ENCODE measurements around the gene SLC18A2. TPM values are rescaled to one million over a fixed set of nuclear protein-coding genes. Genes with fewer than 3 reads are reported as not detected.

SLC18A2 gene
- total and polyA plus RNA-seq, 2 donors (not counting 3 experiments of a cell fraction or from before 2014, with no cell fraction given) = not detected

DNA sequence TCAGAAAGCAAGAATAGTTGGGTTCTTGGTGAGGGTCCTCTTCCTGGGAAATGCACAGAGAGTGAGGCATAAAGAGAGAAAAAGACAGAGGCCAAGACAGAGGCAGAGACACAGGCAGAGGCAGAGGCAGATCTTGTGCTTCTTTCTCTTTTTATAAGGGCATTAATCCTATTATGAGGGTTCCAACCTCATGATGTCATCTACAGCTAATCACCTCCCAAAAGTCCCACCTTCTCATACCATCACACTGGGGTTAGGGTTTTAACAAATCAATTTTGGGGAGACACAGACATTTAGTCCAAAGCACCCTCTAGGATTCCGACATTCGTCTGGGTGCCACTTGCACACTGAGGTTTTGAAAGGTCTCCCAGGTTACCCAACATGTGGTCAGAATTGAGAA, 25.8 kb upstream of the SLC18A2 start:
- DNase-seq (ENCODE audit: low read depth, low spot score) (no peak), FAIRE-seq (no peak)
- H3K4me3 ChIP-seq (replicated peaks in 1 of 3; ENCODE audit: insufficient read depth in 1 of 3, low read depth in 1 of 3, low read length in 3 of 3) = no peak overlapping the region
- no peak overlapping the region for H2AFZ ChIP-seq (ENCODE audit: low read depth, low read length)
- H3K27ac ChIP-seq (ENCODE audit: insufficient read depth, low read depth, low read length) = no peak overlapping the region
- ChIA-PET CTCF (interaction anchor here (1.1 to 6.2 kb wide), 5 partner anchors 30 to 1026 kb away, joined by 3 to 240 read pairs (median 25); no protein-coding TSS in a partner anchor), POLR2A (no interaction called here)
- no peaks in the 10 kb centered on the region for H4K20me1 ChIP-seq (replicated peaks; ENCODE audit: control insufficient read depth, extremely low read depth, insufficient read depth, low read length)
- no TSS peak for BruUV-seq (replicated peaks)
- peaks cover 4 to 7% of the 10 kb centered on the region in 2 experiments for H3K27me3 ChIP-seq (ENCODE audit: control insufficient read depth in 2 of 2, insufficient read depth in 2 of 2, low read length in 2 of 2)
- no peak for TF ChIP-seq JUN (IDR thresholded peaks at IDR 0.05; ENCODE audit: borderline replicate concordance, insufficient read depth, insufficient read length, low read depth)
- no peak for TF ChIP-seq GATA2 (IDR thresholded peaks at IDR 0.05; ENCODE audit: insufficient read depth, insufficient read length, low read depth, low read length)
- H3K9ac ChIP-seq (replicated peaks; ENCODE audit: extremely low read depth, insufficient read depth, low read length) = no peak overlapping the region
- intact Hi-C loops (cut with micrococcal nuclease) (loop anchor here (5.0 kb wide), 1 partner anchor 262 kb away; no protein-coding TSS in a partner anchor), dilution Hi-C loops (cut with MboI; ENCODE audit: extremely low pct_ligation_motif_present, low sequenced_read_pairs) (no loop called here)
- peaks cover 5% of the 10 kb centered on the region for H3K4me1 ChIP-seq (ENCODE audit: control insufficient read depth, extremely low read depth, insufficient read depth, low read length)
- no peaks in the 10 kb centered on the region for H3K9me1 ChIP-seq (replicated peaks; ENCODE audit: control insufficient read depth, extremely low read depth, insufficient read depth, low read length)
- H3K79me2 ChIP-seq (ENCODE audit: control insufficient read depth, insufficient read depth, low read length) = no peaks in the 10 kb centered on the region
- no peaks in the 10 kb centered on the region for H3K36me3 ChIP-seq (ENCODE audit: control insufficient read depth in 2 of 2, extremely low read depth in 1 of 2, insufficient read depth in 2 of 2, low read length in 2 of 2)
- H3K4me2 ChIP-seq (ENCODE audit: insufficient read depth, low read length) = no peak overlapping the region
- H3K9me3 ChIP-seq (replicated peaks; ENCODE audit: control insufficient read depth, insufficient read depth, low read length) = no peaks in the 10 kb centered on the region

DNA sequence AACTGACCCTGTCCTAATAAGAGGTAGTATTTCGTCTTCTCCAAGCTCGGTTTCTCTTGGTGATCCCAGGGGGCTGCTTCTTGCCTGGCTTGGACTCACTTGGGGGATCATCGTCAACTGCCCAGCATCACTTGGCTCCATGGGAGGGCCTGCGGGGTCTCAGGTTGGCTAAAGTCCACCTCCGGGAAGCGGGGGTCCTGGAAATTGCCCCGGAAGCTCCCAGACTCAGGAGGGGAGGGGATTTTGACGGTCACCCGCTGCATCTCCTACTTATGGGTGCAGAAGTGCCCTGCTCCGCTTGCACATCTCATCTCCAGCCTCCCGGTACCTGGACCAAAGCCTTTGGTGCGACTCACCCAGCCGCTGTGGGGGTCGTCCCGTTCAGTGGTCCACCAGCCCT, 24.9 kb upstream of the SLC18A2 start:
- H3K9ac ChIP-seq (replicated peaks; ENCODE audit: extremely low read depth, insufficient read depth, low read length) = no peak overlapping the region
- POLR2A ChIA-PET = no interaction called here
- TF ChIP-seq, protein P1, sequence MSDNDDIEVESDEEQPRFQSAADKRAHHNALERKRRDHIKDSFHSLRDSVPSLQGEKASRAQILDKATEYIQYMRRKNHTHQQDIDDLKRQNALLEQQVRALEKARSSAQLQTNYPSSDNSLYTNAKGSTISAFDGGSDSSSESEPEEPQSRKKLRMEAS (IDR thresholded peaks at IDR 0.05; ENCODE audit: insufficient read depth, insufficient read length) = no peak
- TF ChIP-seq, protein P2, sequence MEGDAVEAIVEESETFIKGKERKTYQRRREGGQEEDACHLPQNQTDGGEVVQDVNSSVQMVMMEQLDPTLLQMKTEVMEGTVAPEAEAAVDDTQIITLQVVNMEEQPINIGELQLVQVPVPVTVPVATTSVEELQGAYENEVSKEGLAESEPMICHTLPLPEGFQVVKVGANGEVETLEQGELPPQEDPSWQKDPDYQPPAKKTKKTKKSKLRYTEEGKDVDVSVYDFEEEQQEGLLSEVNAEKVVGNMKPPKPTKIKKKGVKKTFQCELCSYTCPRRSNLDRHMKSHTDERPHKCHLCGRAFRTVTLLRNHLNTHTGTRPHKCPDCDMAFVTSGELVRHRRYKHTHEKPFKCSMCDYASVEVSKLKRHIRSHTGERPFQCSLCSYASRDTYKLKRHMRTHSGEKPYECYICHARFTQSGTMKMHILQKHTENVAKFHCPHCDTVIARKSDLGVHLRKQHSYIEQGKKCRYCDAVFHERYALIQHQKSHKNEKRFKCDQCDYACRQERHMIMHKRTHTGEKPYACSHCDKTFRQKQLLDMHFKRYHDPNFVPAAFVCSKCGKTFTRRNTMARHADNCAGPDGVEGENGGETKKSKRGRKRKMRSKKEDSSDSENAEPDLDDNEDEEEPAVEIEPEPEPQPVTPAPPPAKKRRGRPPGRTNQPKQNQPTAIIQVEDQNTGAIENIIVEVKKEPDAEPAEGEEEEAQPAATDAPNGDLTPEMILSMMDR (IDR thresholded peaks at IDR 0.05; ENCODE audit: extremely low read depth in 1 of 2, insufficient read depth in 1 of 2, low read depth in 1 of 2, low read length in 2 of 2) = no peak
- TF ChIP-seq POLR2A (IDR thresholded peaks at IDR 0.05; ENCODE audit: low read depth, low read length) (no peak), EZH2 (IDR thresholded peaks at IDR 0.05; ENCODE audit: borderline replicate concordance, low read depth, low read length, severe bottlenecking) (no peak), FOS (IDR thresholded peaks at IDR 0.05; ENCODE audit: borderline replicate concordance, insufficient read depth, low read length) (no peak), GATA2 (IDR thresholded peaks at IDR 0.05; ENCODE audit: insufficient read depth, insufficient read length, low read depth, low read length) (no peak), JUN (IDR thresholded peaks at IDR 0.05; ENCODE audit: borderline replicate concordance, insufficient read depth, insufficient read length, low read depth) (no peak), POLR2AphosphoS5 (IDR thresholded peaks at IDR 0.05; ENCODE audit: insufficient read depth, low read depth, low read length) (no peak), MYC (IDR thresholded peaks at IDR 0.05; ENCODE audit: low read depth, low read length) (no peak)

More for the DNA sequence above, 24.9 kb upstream of the SLC18A2 start:
- Histone ChIP-seq H3K27me3 (ENCODE audit: control insufficient read depth in 2 of 2, insufficient read depth in 2 of 2, low read length in 2 of 2) (peaks cover 4 to 7% of the 10 kb centered on the region in 2 experiments), H3K4me2 (ENCODE audit: insufficient read depth, low read length) (peak overlapping the region; percentile 84), H3K9me3 (replicated peaks; ENCODE audit: control insufficient read depth, insufficient read depth, low read length) (no peaks in the 10 kb centered on the region), H4K20me1 (replicated peaks; ENCODE audit: control insufficient read depth, extremely low read depth, insufficient read depth, low read length) (no peaks in the 10 kb centered on the region), H3K9me1 (replicated peaks; ENCODE audit: control insufficient read depth, extremely low read depth, insufficient read depth, low read length) (no peaks in the 10 kb centered on the region), H3K4me1 (ENCODE audit: control insufficient read depth, extremely low read depth, insufficient read depth, low read length) (peaks cover 5% of the 10 kb centered on the region), H3K4me3 (replicated peaks in 1 of 3; ENCODE audit: insufficient read depth in 1 of 3, low read depth in 1 of 3, low read length in 3 of 3) (no peak overlapping the region), H3K36me3 (ENCODE audit: control insufficient read depth in 2 of 2, extremely low read depth in 1 of 2, insufficient read depth in 2 of 2, low read length in 2 of 2) (no peaks in the 10 kb centered on the region), H3K27ac (ENCODE audit: insufficient read depth, low read depth, low read length) (no peak overlapping the region), H3K79me2 (ENCODE audit: control insufficient read depth, insufficient read depth, low read length) (no peaks in the 10 kb centered on the region), H2AFZ (ENCODE audit: low read depth, low read length) (no peak overlapping the region)
- no peak for FAIRE-seq
- no TSS peak for BruUV-seq (replicated peaks)
- intact Hi-C loops (cut with micrococcal nuclease) (loop anchor here (1.0 to 5.0 kb wide), 5 partner anchors 104 to 1025 kb away; partner anchors contain the start of gene PDZD8), dilution Hi-C loops (cut with MboI; ENCODE audit: extremely low pct_ligation_motif_present, low sequenced_read_pairs) (no loop called here)
- no peak for DNase-seq (ENCODE audit: low read depth, low spot score)
- CTCF ChIA-PET = interaction anchor here (0.7 to 6.2 kb wide), 64 partner anchors 8 to 1348 kb away, joined by 3 to 240 read pairs (median 5); no protein-coding TSS in a partner anchor

Measured in endothelial cell of umbilical vein (primary cell).